GM18499 (cell line): ENCODE measurements around the gene ECHS1.
A peak's percentile ranks its signal among the peaks of the same experiment; 100 is the strongest.
"Not testable (repeated sequence)": the region's sequence is repeated elsewhere in the genome, so short reads cannot be mapped to it uniquely, and the experiment has no call there.

Source experiments
- ATAC-seq: cut with Tn5 transposase; IDR thresholded peaks from one replicate; pipeline ENCODE4 v1.9.1; 2021; ENCODE audit warnings: moderate number of reproducible peaks; ENCODE audit not compliant: insufficient read depth, unreplicated experiment

Gene ECHS1

DNA sequence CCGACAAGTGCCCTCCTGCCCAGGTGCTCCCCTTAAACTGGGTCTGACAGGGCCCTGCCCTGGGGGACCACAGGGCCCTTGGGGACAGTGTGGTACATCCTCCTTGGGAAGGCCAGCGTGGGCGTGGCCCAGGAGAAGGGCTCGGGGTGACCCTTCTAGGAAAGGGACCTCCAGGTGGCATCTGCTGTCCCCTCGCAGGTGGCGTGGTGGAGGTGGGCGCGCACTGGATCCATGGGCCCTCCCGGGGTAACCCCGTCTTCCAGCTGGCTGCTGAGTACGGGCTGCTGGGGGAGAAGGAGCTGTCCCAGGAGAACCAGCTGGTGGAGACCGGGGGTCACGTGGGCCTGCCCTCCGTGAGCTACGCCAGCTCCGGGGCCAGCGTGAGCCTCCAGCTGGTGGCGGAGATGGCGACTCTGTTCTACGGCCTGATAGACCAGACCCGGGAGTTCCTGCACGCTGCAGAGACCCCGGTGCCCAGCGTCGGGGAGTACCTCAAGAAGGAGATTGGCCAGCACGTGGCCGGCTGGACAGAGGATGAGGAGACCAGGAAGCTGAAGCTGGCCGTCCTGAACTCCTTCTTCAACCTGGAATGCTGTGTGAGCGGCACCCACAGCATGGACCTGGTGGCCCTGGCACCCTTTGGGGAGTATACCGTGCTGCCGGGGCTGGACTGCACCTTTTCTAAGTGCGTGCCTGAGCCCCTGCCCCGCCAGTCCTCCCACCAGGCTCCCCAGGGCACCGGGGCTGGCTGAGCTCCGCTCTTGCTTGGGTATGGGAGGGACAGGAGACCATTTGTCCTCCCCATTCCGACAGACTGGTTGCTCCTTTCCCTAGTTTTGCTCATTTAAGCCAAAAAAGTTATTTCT lies 6.9 kb upstream of the ECHS1 start:
- ATAC-seq = no peak

DNA sequence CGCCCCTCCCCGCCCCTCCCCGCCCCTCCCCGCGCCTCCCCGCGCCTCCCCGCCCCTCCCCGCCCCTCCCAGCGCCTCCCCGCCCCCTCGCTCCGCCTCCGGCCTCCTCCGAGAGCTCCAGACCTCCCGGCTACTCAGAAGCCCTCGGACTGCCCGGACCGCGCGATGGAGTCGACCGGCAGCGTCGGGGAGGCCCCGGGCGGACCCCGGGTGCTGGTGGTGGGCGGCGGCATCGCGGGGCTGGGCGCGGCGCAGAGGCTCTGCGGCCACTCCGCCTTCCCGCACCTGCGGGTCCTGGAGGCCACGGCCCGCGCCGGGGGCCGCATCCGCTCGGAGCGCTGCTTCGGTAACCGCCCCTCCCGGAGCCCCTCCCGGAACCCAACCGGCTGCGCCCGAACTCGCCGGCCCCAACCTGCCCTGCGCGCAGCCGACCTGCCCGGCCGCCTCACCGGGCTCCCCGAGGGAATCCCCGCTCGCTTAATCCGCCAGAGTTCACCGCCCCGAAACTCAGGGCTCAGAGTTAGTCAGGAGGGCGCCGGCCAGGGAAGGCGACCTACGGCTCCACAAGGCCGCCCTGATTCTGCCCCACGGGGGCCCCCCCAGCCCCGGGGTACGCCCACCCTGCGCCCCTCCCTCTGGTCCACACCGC lies 6.1 kb upstream of the ECHS1 start, which contains the start of gene PAOX:
PAOX (plus strand) TSS at position 111 of the 649 bp plus-strand sequence; CDS start at position 166, 55 bp downstream.
- ATAC-seq = peak; percentile 38

DNA sequence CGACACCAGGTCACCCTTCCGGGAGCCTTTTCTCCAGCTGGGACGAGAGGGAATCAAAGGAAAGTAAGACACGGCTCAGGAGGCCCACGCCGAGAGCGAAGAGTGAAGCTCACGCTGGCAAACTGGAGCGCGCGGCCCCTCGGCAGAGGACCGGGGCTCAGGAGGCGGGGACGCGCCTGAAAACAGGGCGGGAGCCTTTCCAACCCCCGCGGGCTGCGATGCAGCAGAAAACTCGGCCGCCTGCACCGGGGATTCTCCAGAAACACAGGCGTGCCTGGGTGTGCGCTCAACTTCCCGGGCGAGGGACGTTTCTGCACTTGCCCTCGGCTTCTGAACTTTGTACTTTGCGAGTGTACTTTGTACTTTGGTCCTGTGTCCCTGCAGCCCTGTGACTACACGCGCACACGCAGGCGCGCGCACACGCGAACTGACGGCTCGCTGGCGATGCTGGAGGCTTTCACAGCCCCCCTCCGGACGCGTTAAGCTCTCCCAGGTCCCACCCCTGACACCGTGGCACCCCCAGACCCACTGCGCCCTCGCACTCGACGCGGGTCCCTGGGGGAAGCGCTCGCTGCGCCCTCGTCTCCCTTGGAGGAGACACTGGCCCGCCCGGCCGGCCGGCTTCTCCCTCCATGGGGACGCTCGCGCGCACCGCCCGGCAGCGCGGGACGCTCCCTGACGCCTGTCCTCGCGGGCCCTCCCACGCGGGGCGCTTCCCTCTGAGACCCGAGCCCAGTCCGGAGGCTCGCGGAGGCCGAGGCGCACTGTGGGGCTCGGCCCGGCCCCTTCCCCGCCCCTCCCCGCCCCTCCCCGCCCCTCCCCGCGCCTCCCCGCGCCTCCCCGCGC lies 5.3 kb upstream of the ECHS1 start:
- ATAC-seq = no peak

DNA sequence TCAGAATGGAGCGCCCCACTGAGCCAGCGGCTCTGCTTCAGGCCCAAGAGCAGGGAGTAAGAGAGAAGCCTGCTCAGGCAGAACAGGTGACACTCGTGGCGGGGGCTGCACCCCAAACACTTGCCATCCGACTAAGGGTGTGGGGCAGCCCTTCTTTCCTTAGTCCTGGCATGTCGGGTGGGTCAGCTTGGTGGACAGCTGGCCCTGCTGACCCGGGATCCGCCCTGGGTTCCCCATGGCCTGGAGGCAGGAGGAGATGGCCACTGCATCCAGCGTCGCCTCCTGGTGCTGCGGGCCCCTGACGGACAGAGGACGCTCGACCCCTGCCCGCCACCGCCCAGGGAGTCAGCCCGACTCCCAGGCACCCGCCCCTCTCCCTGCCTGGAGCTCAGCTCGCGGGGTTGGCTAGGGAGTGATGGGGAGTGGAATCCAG lies 4.7 kb upstream of the ECHS1 start:
- no peak for ATAC-seq

DNA sequence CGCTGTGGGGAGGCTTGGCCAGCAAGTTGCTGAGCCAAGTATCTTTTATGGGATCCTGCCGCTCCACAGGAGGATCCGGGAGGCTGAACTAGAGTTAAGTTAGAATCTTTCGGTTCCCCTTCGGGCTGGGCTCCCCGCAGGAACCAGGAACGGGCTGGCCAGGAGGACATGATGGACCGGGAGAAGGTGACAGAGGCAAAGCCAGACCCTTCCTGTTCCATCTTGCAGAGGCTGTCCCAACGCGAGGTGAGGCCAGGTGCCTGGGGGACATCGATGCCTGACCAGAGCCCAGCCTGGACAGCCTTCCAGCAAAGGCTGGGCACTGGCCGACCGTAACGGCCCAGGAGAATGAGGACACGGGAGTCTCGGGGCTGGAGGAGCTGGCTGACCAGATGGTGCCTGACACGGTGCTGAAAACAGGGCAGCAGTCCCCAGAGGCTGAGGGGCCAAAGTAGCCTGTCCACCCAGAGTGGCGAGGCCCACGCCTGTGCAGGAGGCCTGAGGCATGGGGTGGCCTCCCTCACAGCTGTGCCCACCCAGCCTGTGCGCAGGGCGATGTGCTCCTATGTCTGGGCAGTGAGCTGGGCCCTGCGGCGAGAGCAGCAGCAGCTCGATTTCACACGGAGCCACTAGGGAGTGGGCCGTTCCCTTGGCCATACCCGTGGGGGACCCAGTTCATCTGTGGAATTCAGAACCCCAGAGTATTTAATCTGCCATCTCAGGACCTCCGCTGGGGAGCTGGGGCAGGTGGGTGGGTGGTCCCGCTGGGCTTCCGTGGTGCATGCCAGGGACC lies 4.1 kb upstream of the ECHS1 start:
- ATAC-seq = no peak

DNA sequence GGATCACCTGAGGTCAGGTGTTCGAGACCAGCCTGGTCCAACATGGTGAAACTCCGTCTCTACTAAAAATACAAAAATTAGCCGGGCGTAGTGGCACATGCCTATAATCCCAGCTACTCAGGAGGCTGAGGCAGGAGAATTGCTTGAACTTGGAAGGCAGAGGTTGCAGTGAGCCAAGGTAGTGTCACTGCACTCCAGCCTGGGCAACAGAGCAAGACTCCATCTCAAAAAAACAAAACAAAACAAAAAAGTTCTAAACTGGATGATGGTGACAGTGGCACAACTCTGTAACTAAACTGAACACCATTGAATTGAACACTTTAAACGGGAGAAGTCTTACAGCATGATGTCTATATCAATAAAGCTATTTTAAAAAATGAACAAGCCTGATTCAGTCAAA lies 3.0 kb upstream of the ECHS1 start:
- not testable (repeated sequence) for ATAC-seq

DNA sequence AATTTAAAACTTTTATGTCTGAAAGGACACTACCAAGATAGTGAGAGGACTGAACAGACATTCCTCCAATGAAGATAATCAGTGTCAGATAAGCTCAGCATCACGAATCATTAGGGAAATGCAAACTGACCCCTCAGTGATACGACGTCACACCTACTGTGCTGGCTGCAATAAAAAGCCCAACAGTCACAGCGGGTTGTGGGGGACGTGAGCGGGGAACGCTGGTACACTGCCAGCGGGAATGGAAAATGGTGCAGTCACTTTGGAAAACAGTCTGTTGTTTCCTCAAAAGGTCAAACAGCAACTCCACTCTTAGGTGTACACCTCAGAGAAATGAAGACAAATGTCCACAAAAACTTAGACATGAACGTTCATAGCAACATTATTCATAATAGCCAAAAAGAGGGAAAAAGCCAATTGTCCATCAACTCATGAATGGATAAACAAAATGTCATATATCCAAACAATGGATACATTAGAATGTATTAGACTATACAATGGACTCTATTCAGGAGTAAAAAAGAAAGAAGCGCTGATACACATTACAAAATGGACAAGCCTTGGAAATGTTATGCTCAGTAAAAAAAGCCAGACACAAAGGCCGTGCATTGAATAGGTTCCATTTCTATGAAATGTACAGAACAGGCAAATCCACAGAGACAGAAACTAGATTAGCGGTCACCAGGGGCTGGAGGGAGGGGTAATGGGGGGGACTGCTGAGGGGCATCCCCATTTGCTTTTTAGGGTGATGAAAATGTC lies 2.4 kb upstream of the ECHS1 start:
- ATAC-seq = no peak

DNA sequence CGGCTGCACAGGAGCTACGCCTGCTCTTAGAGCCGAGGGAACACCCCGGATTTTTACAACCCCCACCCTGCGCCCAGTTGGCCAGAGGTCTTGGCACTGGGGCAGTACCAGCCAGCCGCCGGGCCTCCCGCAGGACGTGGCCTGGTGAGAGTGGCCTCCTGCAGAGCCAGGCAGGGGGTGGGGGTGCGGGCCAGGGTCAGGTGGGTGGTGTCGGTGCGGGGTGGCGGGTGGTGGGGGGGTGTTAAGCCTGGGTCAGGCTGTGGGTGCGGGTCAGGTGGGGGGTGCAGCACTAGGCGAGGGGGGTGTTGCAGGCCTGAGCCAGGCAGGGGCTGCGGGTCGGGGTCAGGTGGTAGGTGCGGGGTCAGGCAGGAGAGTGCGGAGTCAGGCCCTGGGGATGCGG lies 647 bp downstream of the ECHS1 start:
- ATAC-seq = no peak

DNA sequence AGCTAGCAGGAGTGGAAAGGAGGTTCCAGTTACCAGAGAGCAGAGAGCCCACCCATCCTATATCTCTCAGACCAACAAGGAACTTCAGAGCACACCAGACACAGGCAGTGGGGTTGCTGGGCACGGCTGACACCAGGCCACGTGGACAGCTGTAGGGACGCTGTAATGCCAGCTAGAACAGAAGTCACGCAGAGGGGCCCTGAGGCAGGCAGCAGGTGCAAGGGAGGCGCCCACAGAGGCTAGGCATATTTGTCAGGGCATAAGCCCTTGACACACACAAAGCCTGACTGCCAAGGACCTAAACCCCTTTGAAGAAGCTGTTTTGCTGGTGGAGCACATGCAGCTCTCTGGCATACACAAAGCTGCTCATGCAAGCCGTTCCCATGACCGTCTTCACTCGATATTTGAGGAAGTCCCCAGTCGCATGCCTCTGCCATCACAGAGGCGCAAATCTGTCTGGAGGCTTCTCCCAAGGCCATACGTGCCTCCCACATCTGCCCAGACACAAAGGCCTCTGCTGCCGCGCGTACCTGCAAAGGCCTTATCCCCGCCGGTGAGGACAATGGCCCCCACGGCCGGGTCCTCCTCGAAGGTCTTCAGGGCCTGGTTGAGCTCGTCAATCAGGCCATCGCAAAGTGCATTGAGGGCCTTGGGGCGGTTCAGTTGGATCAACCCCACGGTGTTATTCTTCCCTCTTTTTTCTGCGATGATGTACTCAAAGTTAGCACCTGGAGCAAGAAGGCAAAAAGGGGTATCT lies 2.9 kb downstream of the ECHS1 start:
- no peak for ATAC-seq

DNA sequence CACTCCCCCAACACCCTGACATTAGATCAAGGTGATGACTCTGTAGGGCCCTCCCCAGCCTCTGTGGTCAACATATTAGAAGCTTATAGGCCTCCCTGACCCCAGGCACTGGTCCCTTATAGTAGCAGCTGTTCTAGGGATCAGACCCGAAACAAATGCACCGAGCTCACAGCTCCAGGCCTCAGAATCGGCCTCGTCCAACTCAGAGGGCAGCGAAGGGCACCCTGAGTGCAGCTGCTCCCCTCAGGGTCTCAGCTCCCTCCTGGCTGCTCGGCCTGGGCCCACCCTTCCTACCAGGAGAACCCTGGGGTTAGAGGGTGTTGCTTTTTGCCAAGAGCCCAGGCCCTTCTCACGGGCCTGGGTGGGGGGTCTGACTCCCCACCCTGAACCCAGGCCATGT lies 5.0 kb downstream of the ECHS1 start:
- ATAC-seq = no peak

DNA sequence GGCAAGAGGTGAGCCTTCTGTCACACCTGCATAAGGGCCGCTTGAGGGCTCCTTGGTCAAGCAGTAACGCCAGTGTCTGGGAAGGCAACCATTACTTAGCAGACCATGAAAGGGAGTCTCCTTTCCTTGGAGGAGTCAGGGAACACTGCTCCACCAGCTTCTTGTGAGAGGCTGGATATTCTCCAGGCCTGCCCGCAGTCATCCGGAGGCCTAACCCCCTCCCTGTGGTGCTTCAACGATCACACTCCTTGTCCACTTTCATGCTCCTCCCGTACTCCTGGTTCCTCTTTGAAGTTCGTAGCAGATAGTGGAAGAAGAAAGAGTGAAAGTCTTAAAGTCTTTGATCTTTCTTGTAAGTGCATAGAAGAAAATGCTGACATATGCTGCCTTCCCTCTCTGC lies 5.7 kb downstream of the ECHS1 start:
- ATAC-seq = not testable (repeated sequence)

DNA sequence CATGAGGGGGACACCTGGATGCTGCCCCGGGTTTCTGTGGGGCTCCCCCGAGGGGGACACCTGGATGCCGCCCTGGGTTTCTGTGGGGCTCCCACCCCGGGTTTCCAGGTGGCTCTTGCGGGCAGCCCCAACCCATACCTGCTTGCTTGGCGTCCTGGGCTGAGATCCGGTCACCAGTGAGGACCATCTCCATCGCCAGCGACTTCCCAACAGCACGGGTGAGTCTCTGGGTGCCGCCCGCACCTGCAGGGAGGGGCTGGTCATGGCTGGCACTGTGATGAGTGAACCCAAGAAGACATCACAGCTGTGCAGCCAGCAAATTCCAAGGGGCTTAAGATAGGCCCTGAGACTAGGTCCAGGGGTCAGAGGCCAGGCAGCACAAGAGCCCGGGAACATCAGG lies 6.4 kb downstream of the ECHS1 start:
- ATAC-seq = no peak

DNA sequence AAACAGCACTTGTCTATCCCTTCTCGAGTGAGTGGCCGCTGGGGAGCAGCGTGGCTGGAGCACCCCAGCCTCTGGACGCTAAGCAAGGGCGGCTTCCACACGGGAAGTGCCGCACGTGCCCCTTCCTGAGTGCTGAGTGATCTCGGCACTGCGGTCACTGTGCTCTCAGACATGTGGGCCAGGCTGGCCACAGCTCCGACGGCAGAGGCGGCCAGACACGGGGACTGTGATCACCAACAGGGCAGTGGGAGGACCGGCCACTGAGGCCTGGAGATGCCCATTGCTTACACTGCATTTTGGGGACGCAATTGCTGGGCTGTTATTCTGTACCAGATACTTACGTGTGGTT lies 7.0 kb downstream of the ECHS1 start:
- ATAC-seq = no peak

DNA sequence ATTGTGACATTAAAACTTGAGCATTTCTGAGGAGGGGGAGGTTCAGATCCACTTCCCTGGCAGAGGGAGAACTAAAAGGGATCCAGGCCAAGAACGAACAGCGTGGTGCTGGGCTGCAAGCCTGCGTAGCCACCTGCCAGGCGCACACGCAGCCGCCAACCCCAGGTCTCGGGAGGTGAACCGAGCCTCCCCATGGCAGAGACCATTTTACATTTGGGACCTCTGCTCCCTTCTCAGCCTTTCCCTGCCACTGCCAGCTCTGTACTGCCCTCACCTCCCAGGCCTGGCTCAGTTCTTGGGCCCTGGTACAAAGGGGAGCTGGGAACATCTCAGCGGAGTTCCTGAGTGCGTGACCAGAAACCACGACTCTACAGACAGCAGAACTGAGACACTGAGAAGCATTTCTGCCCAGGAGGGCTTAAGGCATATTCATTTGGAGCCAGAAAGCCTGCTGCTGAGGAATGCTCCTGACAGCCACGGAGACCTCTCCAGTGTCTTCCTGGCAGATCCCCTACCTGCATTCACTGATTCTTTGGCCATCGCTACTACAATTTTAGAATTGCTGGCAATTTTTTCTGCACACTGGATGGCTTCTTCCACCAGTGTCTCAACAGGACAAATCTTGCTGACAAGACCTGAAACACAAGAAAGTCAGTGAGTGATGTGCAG lies 7.6 kb downstream of the ECHS1 start:
- ATAC-seq = no peak

DNA sequence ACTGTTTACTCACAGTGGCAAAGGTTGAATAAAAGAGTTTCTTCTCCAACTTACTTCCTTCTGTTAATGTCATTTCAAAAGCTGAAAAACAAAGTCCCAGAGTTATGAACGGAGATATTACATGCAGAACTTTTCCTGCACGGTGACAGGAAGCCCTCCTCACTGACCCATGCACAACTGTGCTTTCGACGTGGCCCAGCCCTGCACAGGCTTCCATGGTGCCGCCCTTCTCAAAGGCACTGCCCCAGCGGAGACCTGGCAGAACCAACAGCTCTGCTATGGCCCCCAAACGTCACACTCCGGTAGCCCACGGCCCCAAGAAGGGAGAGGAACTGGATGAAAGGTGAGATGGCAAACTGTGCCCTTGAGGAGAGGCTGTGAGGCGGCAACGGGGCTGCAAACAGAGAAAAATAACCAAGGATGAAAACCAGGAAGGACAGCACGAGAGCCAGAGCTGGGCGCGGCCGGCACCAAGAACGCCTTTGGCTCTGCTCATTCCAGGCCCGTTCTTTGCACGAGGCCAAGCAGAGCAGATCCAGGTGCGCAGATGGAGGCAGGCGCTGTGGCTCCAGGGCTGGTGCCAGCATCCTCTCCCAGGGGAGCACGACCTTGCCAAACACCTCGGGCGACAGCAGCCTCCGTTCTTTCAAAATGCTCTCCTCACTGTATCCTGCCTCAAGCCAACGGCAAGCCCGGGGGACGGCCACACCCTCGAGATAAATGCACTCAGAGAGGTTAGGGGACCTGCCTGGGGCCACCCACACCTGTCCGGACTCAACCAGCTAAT lies 8.3 kb downstream of the ECHS1 start:
- no peak for ATAC-seq

DNA sequence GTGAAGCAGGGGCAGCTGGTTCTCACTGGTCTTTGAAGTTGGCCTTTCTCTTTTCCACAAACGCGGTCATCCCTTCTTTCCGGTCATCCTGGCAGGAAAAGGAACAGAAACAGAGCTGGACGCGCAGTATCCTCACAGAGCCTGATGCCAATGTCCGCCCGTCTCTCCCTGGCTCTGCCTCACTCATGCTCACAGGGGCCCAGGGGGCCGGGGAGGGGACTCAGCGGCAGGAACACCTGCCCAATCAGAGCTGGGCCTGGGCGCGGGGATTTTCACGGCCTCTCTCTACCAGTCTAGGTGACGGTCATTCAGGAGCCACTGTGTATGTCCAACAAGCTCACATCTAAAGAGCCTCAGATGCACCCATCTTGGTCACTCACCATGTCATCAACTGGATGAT lies 10.3 kb downstream of the ECHS1 start:
- ATAC-seq = no peak

DNA sequence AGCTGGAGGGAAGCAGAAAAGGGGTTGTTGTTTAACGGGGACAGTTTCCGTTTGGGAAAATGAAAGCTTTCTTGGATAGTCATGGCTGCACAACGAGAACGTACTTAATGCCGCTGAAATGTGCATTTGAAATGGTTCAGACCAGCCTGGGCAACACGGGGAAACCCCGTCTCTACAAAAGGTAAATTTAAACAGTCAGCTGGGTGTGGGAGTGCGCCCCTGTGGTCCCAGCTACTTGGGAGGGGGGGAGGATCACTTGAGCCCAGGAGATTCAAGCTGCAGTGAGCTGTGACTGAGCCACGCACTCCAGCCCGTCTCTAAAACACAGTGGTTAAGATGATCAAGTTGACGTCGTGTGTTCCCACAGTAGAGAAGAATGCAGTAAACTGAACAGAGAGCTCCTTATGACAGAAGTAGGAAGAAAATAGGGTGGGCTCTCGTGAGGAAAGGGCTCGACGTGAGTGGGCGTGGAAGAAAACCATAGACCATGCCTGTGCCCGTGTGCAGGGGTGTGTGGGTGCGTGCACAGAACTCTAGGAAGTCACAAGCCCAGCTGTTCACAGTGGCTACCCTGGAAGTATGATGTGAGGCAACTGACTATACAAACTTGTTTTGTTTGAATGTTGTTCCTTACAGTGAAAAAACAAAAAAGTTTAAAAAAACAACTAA lies 11.2 kb downstream of the ECHS1 start:
- ATAC-seq = no peak
